Loucy (cell line): ENCODE measurements around the gene AKNA.

Experiments used
- H2AFZ ChIP-seq: fragments of 200-600 bp; sonication (generic); 2 replicates; pipeline ENCODE4 v1.6.0; 2016; ENCODE audit warnings: antibody characterized with exemption, mild to moderate bottlenecking, low read length, moderate library complexity
- H3F3A ChIP-seq: fragments of 200-600 bp; 2 replicates; pipeline ENCODE4 v1.6.0; 2016; ENCODE audit warnings: antibody characterized with exemption, low read depth, mild to moderate bottlenecking
- H3K27me3 ChIP-seq: fragments of 200-600 bp; sonication (generic); 2 replicates; pipeline ENCODE4 v1.6.1; 2014; ENCODE audit warnings: low read length, mild to moderate bottlenecking; ENCODE audit not compliant: insufficient read depth, poor library complexity, severe bottlenecking
- H3K36me3 ChIP-seq: fragments of 200-600 bp; sonication (generic); 2 replicates; pipeline ENCODE4 v1.6.1; 2016; ENCODE audit warnings: low read length; ENCODE audit not compliant: insufficient read depth
- H3K4me1 ChIP-seq: fragments of 200-600 bp; sonication (generic); 2 replicates; pipeline ENCODE4 v1.5.1; 2014; ENCODE audit warnings: low read length, mild to moderate bottlenecking; ENCODE audit not compliant: insufficient read depth, poor library complexity, severe bottlenecking
- H3K4me2 ChIP-seq: fragments of 200-600 bp; sonication (generic); 2 replicates; pipeline ENCODE4 v1.6.0; 2014; ENCODE audit warnings: antibody characterized with exemption, low read length, low read depth, mild to moderate bottlenecking; ENCODE audit not compliant: poor library complexity, severe bottlenecking
- H3K4me3 ChIP-seq: fragments of 200-600 bp; sonication (generic); 2 replicates; pipeline ENCODE4 v1.5.1; 2014; ENCODE audit warnings: low read length, mild to moderate bottlenecking, mixed read lengths; ENCODE audit not compliant: poor library complexity, severe bottlenecking
- H3K79me2 ChIP-seq: fragments of 200-600 bp; sonication (generic); 2 replicates; pipeline ENCODE4 v1.6.1; 2014; ENCODE audit warnings: low read length; ENCODE audit not compliant: insufficient read depth
- H3K9ac ChIP-seq: fragments of 200-600 bp; sonication (generic); 2 replicates; pipeline ENCODE4 v1.6.0; 2014; ENCODE audit warnings: mild to moderate bottlenecking, low read depth, low read length, moderate library complexity; ENCODE audit not compliant: poor library complexity, severe bottlenecking
- H3K9me2 ChIP-seq: fragments of 200-600 bp; sonication (generic); replicated peaks from 2 replicates; pipeline ENCODE4 v1.6.1; 2016; ENCODE audit warnings: low read depth, low read length, mixed read lengths
- H3K9me3 ChIP-seq: fragments of 200-600 bp; sonication (generic); 2 replicates; pipeline ENCODE4 v1.6.1; 2014; ENCODE audit warnings: mild to moderate bottlenecking, antibody characterized with exemption, low read length, low read depth; ENCODE audit not compliant: insufficient read depth
- H4K20me1 ChIP-seq: fragments of 200-600 bp; sonication (generic); 2 replicates; pipeline ENCODE4 v1.6.0; 2014; ENCODE audit warnings: antibody characterized with exemption, low read length, mild to moderate bottlenecking; ENCODE audit not compliant: insufficient read depth, poor library complexity, severe bottlenecking
- EZH2phosphoT487 ChIP-seq: fragments of 200-600 bp; IDR thresholded peaks from 2 replicates; pipeline ENCODE4 v1.6.1; 2018; ENCODE audit warnings: antibody characterized with exemption, mild to moderate bottlenecking, moderate library complexity, borderline replicate concordance
- TF ChIP-seq, protein P1 (sequence below): fragments of 200-600 bp; sonication (generic); conservative IDR thresholded peaks from 2 replicates; pipeline ENCODE4 v1.5.1; 2014; ENCODE audit warnings: mild to moderate bottlenecking, antibody characterized with exemption, low read length

The AKNA gene

DNA sequence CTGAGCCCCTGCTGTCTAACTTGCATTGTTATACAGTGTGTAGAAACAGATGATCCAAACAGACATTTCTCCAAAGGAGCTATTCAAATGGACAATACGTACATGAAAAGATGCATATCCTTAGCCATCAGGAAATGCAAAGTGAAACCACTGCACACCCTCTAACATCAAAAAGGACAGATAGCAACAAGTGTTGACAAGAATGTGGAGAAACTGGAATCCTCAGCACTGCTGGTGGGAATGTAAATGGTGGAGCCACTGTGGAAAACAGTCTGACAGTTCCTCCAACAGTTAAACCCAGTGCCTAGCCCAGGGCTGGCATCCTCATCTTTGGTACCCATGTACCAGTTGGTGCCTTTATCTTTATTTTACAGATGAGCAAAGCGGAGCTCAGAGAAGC is 49.6 kb downstream of the AKNA start:
- Histone ChIP-seq H3K4me1 (no peaks in the 10 kb centered on the region), H3K27me3 (no peaks in the 10 kb centered on the region), H3K79me2 (no peaks in the 10 kb centered on the region), H3K4me3 (no peak overlapping the region), H3K36me3 (peaks cover 79% of the 10 kb centered on the region; the same call in 1 of the 2 replicates), H2AFZ (no peak overlapping the region), H3K9me3 (no peaks in the 10 kb centered on the region), H4K20me1 (no peaks in the 10 kb centered on the region), H3K4me2 (no peak overlapping the region), H3K9me2 (no peaks in the 10 kb centered on the region), H3K9ac (no peak overlapping the region), H3F3A (no peaks in the 10 kb centered on the region)
- no peak for TF ChIP-seq EZH2phosphoT487

- Histone ChIP-seq H3K36me3 (peaks cover 67% of the 10 kb centered on the region; the same call in 1 of the 2 replicates), H3F3A (no peaks in the 10 kb centered on the region), H3K9ac (no peak overlapping the region), H3K79me2 (no peaks in the 10 kb centered on the region), H3K4me3 (no peak overlapping the region), H2AFZ (no peak overlapping the region), H3K9me3 (no peaks in the 10 kb centered on the region), H3K4me2 (no peak overlapping the region), H3K4me1 (no peaks in the 10 kb centered on the region), H3K27me3 (no peaks in the 10 kb centered on the region), H3K9me2 (no peaks in the 10 kb centered on the region), H4K20me1 (no peaks in the 10 kb centered on the region)
- TF ChIP-seq, protein P1, sequence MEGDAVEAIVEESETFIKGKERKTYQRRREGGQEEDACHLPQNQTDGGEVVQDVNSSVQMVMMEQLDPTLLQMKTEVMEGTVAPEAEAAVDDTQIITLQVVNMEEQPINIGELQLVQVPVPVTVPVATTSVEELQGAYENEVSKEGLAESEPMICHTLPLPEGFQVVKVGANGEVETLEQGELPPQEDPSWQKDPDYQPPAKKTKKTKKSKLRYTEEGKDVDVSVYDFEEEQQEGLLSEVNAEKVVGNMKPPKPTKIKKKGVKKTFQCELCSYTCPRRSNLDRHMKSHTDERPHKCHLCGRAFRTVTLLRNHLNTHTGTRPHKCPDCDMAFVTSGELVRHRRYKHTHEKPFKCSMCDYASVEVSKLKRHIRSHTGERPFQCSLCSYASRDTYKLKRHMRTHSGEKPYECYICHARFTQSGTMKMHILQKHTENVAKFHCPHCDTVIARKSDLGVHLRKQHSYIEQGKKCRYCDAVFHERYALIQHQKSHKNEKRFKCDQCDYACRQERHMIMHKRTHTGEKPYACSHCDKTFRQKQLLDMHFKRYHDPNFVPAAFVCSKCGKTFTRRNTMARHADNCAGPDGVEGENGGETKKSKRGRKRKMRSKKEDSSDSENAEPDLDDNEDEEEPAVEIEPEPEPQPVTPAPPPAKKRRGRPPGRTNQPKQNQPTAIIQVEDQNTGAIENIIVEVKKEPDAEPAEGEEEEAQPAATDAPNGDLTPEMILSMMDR = no peak
- no peak for TF ChIP-seq EZH2phosphoT487
Measured at GRCh38 chr9:114336699-114337395, 50.9 kb downstream of the AKNA start.

GRCh38 chr9:114336157-114336556 is 51.6 kb downstream of the AKNA start:
- H3K9me3 ChIP-seq = no peaks in the 10 kb centered on the region
- H3K9me2 ChIP-seq = no peaks in the 10 kb centered on the region
- H3K79me2 ChIP-seq = no peaks in the 10 kb centered on the region
- no peak overlapping the region for H2AFZ ChIP-seq
- H4K20me1 ChIP-seq = no peaks in the 10 kb centered on the region
- no peaks in the 10 kb centered on the region for H3K4me1 ChIP-seq
- H3K27me3 ChIP-seq = no peaks in the 10 kb centered on the region
- TF ChIP-seq, protein P1 = no peak
- TF ChIP-seq EZH2phosphoT487 = no peak
- H3K9ac ChIP-seq = no peak overlapping the region
- H3K4me3 ChIP-seq = no peak overlapping the region
- no peak overlapping the region for H3K4me2 ChIP-seq
- no peaks in the 10 kb centered on the region for H3F3A ChIP-seq
- peaks cover 60% of the 10 kb centered on the region; the same call in 1 of the 2 replicates for H3K36me3 ChIP-seq

DNA sequence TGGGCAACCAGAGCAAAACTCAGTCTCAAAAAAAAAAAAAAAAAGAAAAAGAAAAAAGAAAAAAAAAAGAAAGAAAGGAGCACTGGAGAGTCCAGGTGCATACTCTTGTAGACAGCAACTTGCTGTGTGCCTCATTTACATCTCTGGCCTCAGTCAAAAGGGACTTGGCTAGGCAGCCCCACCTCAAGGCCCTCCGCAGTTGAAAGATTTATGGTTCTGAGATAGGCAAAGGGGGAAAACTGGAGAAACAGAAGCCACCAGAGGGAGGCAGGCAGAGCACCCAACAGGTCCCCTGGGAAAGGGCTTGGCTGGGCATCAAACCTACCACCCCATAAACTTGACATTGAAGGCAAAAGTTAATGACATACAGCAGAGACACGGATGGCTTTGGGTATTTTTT is 52.0 kb downstream of the AKNA start:
- no peaks in the 10 kb centered on the region for H3K9me2 ChIP-seq
- H3K36me3 ChIP-seq = peaks cover 56% of the 10 kb centered on the region; the same call in 1 of the 2 replicates
- H3K9ac ChIP-seq = no peak overlapping the region
- H3K9me3 ChIP-seq = no peaks in the 10 kb centered on the region
- no peaks in the 10 kb centered on the region for H3K27me3 ChIP-seq
- H3K4me1 ChIP-seq = no peaks in the 10 kb centered on the region
- no peaks in the 10 kb centered on the region for H3K79me2 ChIP-seq
- no peak overlapping the region for H3K4me2 ChIP-seq
- H4K20me1 ChIP-seq = no peaks in the 10 kb centered on the region
- no peaks in the 10 kb centered on the region for H3F3A ChIP-seq
- H3K4me3 ChIP-seq = no peak overlapping the region
- H2AFZ ChIP-seq = no peak overlapping the region
- TF ChIP-seq, protein P1 = no peak
- no peak for TF ChIP-seq EZH2phosphoT487
